H1 (cell line): ENCODE data around the gene NUP155. TPM values are rescaled to one million over a fixed set of nuclear protein-coding genes. Genes with fewer than 3 reads are reported as not detected.
"Not testable (repeated sequence)": the region's sequence is repeated elsewhere in the genome, so short reads cannot be mapped to it uniquely, and the experiment has no call there.

Experiments
- CTCF ChIA-PET: fragments of 300-600 bp; sonication (Branson Sonifier 250); formaldehyde crosslinking; loops from one replicate; lab custom pipeline; 2021; ENCODE audit not compliant: partially characterized antibody; lab: Charles Lee
- POLR2A ChIA-PET: fragments of 300-600 bp; sonication (Branson Sonifier 250); formaldehyde crosslinking; loops from one replicate; lab custom pipeline; 2021; ENCODE audit warnings: inconsistent platforms; ENCODE audit not compliant: partially characterized antibody; lab: Charles Lee
- DNase-seq, 2 experiments: peaks; one replicate each; pipeline versions ENCODE4 v3.0.0 to v3.0.0-alpha.2; 2010 to 2022; ENCODE audit warnings: low spot score in 2 of 2, low read depth in 1 of 2, mixed read lengths in 1 of 2
- FAIRE-seq: peaks from 2 replicates; lab custom pipeline; 2011; peaks lifted over from hg19 to GRCh38; lab: Jason Lieb, UNC
- H2AFZ ChIP-seq: 2 replicates; pipeline ENCODE4 v1.8.1; 2012; ENCODE audit warnings: low read length, inconsistent platforms
- H2AK5ac ChIP-seq: 2 replicates; pipeline ENCODE4 v1.6.1; 2013; ENCODE audit warnings: low read depth, low read length
- H2BK120ac ChIP-seq: replicated peaks from 2 replicates; pipeline ENCODE3; 2013; ENCODE audit warnings: low read depth, low read length, inconsistent platforms
- H2BK12ac ChIP-seq: 2 replicates; pipeline ENCODE4 v1.6.1; 2013; ENCODE audit warnings: low read depth, low read length
- H2BK15ac ChIP-seq: 2 replicates; pipeline ENCODE4 v1.6.1; 2013; ENCODE audit warnings: low read length
- H2BK20ac ChIP-seq: 2 replicates; pipeline ENCODE4 v1.6.1; 2013; ENCODE audit warnings: low read length
- H2BK5ac ChIP-seq: 2 replicates; pipeline ENCODE4 v1.6.1; 2013; ENCODE audit warnings: low read depth, low read length
- H3K14ac ChIP-seq: 2 replicates; pipeline ENCODE4 v1.6.1; 2013; ENCODE audit warnings: inconsistent platforms; ENCODE audit not compliant: insufficient read length
- H3K18ac ChIP-seq: 2 replicates; pipeline ENCODE4 v1.6.1; 2013; ENCODE audit warnings: low read length; ENCODE audit errors: extremely low read depth
- H3K23ac ChIP-seq: 2 replicates; pipeline ENCODE4 v1.6.1; 2013; ENCODE audit warnings: inconsistent platforms; ENCODE audit not compliant: insufficient read length
- H3K23me2 ChIP-seq: 2 replicates; pipeline ENCODE4 v1.6.1; 2013; ENCODE audit warnings: low read depth, low read length
- H3K27ac ChIP-seq: 2 replicates; pipeline ENCODE4 v1.6.1; 2011; ENCODE audit warnings: low read depth, low read length, inconsistent platforms
- H3K27me3 ChIP-seq, 4 experiments: replicated peaks in 1 of 4; 1 replicate in 1 of 4; 2 replicates in 3 of 4; pipeline versions ENCODE4 v1.6.1 to v1.8.1; 2011 to 2013; ENCODE audit warnings: low read length in 3 of 4, mild to moderate bottlenecking in 3 of 4, inconsistent platforms in 2 of 4, mixed read lengths in 2 of 4, moderate library complexity in 1 of 4; ENCODE audit not compliant: control insufficient read depth in 3 of 4, insufficient read depth in 3 of 4; ENCODE audit errors: extremely low read depth in 1 of 4
- H3K36me3 ChIP-seq, 4 experiments: 2 replicates each; pipeline versions ENCODE4 v1.6.1 to v1.8.1; 2011 to 2013; ENCODE audit warnings: mild to moderate bottlenecking in 4 of 4, low read length in 3 of 4, moderate library complexity in 2 of 4, control low read depth in 1 of 4, inconsistent platforms in 1 of 4; ENCODE audit not compliant: insufficient read depth in 4 of 4, control insufficient read depth in 2 of 4
- H3K4ac ChIP-seq: replicated peaks from 2 replicates; pipeline ENCODE3; 2013; ENCODE audit warnings: low read length, low read depth, mixed read lengths, inconsistent platforms; ENCODE audit not compliant: insufficient read length
- H3K4me1 ChIP-seq, 4 experiments: replicated peaks in 1 of 4; 1 replicate in 1 of 4; 2 replicates in 3 of 4; pipeline versions ENCODE4 v1.6.1 to v1.8.1; 2011 to 2013; ENCODE audit warnings: low read length in 3 of 4, inconsistent platforms in 2 of 4, mixed read lengths in 1 of 4; ENCODE audit not compliant: insufficient read depth in 4 of 4, control insufficient read depth in 3 of 4
- H3K4me2 ChIP-seq, 2 experiments: 2 replicates each; pipeline versions ENCODE4 v1.6.1 to v1.8.1; 2011 to 2013; ENCODE audit warnings: low read depth in 2 of 2, low read length in 2 of 2, control low read depth in 1 of 2, inconsistent platforms in 1 of 2, mild to moderate bottlenecking in 1 of 2; ENCODE audit not compliant: insufficient read depth in 1 of 2
- H3K4me3 ChIP-seq, 4 experiments: fragments of 200-600, 300-600 bp in 1 of 4; sonication (generic), shearing (Covaris generic), sonication (Bioruptor Twin) in 1 of 4; 2 replicates each; pipeline versions ENCODE4 v1.5.1 to v1.8.1; 2011 to 2016; ENCODE audit warnings: low read length in 4 of 4, low read depth in 3 of 4, control low read depth in 2 of 4, inconsistent platforms in 2 of 4, mild to moderate bottlenecking in 2 of 4, mixed read lengths in 1 of 4, moderate library complexity in 1 of 4; ENCODE audit not compliant: insufficient read depth in 2 of 4; ENCODE audit errors: extremely low read depth in 1 of 4
- H3K56ac ChIP-seq: replicated peaks from 2 replicates; pipeline ENCODE3; 2013; ENCODE audit warnings: low read depth, mild to moderate bottlenecking, mixed read lengths, low read length, inconsistent platforms; ENCODE audit not compliant: insufficient read length
- H3K79me1 ChIP-seq: 2 replicates; pipeline ENCODE4 v1.6.1; 2013; ENCODE audit warnings: low read depth, low read length, control low read depth
- H3K79me2 ChIP-seq, 2 experiments: 2 replicates each; pipeline versions ENCODE4 v1.6.1 to v1.8.1; 2012 to 2013; ENCODE audit warnings: low read length in 2 of 2, mild to moderate bottlenecking in 2 of 2, inconsistent platforms in 1 of 2; ENCODE audit not compliant: insufficient read depth in 2 of 2, control insufficient read depth in 1 of 2
- H3K9ac ChIP-seq, 4 experiments: replicated peaks in 1 of 4; 1 replicate in 1 of 4; 2 replicates in 3 of 4; pipeline versions ENCODE4 v1.6.1 to v1.8.1; 2011 to 2013; ENCODE audit warnings: low read depth in 3 of 4, low read length in 3 of 4, control low read depth in 2 of 4, mild to moderate bottlenecking in 2 of 4, moderate library complexity in 2 of 4, inconsistent platforms in 1 of 4; ENCODE audit errors: extremely low read depth in 1 of 4
- H3K9me3 ChIP-seq, 2 experiments: 2 replicates each; pipeline versions ENCODE4 v1.6.1 to v1.8.1; 2012 to 2013; ENCODE audit warnings: mild to moderate bottlenecking in 2 of 2, moderate library complexity in 2 of 2, control low read depth in 1 of 2, inconsistent platforms in 1 of 2, low read depth in 1 of 2, low read length in 1 of 2, mixed read lengths in 1 of 2; ENCODE audit not compliant: insufficient read depth in 2 of 2
- H4K20me1 ChIP-seq, 2 experiments: replicated peaks in 1 of 2; 2 replicates each; pipeline versions ENCODE3 to v1.8.1; 2011 to 2013; ENCODE audit warnings: inconsistent platforms in 2 of 2, low read length in 2 of 2, mild to moderate bottlenecking in 1 of 2; ENCODE audit not compliant: insufficient read depth in 2 of 2, control insufficient read depth in 1 of 2
- H4K5ac ChIP-seq: 2 replicates; pipeline ENCODE4 v1.6.1; 2013; ENCODE audit warnings: low read length, low read depth, mixed read lengths, inconsistent platforms; ENCODE audit not compliant: insufficient read length
- H4K8ac ChIP-seq: 2 replicates; pipeline ENCODE4 v1.8.0; 2013; ENCODE audit warnings: mild to moderate bottlenecking, moderate library complexity, low read length, inconsistent platforms; ENCODE audit not compliant: insufficient read depth; ENCODE audit errors: extremely low read depth
- H4K91ac ChIP-seq: replicated peaks from 2 replicates; pipeline ENCODE3; 2013; ENCODE audit warnings: low read length, mixed read lengths, inconsistent platforms; ENCODE audit not compliant: insufficient read length
- polyA plus RNA-seq, 7 experiments: library from polyadenylated mRNA; depleted of rRNA in 3 of 7; stranded (reverse) in 5 of 7; unstranded in 2 of 7; fragments of >200 nt in 5 of 7; fragments of 200-250 nt in 2 of 7; gene quantifications; 1 replicate in 5 of 7; 2 replicates in 1 of 7; 4 replicates in 1 of 7; pipeline versions ENCODE4 v1.2.1 to v1.2.3, GENCODE V29; 2011 to 2013; ENCODE audit warnings: missing spikeins in 2 of 7, mixed read lengths in 2 of 7
- total RNA-seq: library from RNA; stranded (reverse); fragmentation: NEBNext Ultra II Directional; extraction: Animal tissue kit (Norgen Biotek cat#: 25700); gene quantifications from 2 replicates; pipeline ENCODE4 v1.2.1, GENCODE V29; 2021

The NUP155 gene
- total and polyA plus RNA-seq, 2 of the 8 experiments (the other 6 are each of a cell fraction or from before 2014, with no cell fraction given), result 27.1 to 91.6 TPM

DNA sequence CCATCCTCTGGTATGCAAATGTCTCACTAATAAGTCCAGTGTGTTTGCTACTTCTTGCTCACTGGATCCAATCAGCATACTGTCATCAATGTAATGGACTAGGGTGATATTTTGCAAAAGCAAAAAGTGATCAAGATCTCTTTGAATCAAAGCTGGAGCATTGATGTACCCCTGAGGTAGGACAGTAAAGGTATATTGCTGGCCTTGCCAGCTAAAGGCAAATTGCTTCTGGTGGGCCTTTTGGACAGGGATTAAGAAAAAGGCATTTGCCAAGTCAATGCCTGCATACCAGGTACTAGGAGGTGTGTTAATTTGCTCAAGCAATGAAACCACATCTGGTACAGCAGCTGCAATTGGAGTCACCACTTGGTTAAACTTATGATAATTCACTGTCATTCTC is 102.8 kb downstream of the NUP155 start:
- H3K23me2 ChIP-seq, H2BK5ac ChIP-seq, H2AFZ ChIP-seq, H3K18ac ChIP-seq, H2BK15ac ChIP-seq, H3K9me3 ChIP-seq, H3K23ac ChIP-seq, H3K4ac ChIP-seq, H2BK120ac ChIP-seq, H2BK20ac ChIP-seq, H3K27me3 ChIP-seq, H3K9ac ChIP-seq, H4K20me1 ChIP-seq, H3K36me3 ChIP-seq, H4K91ac ChIP-seq, H3K79me2 ChIP-seq, H4K5ac ChIP-seq, DNase-seq, H3K27ac ChIP-seq, H2BK12ac ChIP-seq, H3K56ac ChIP-seq, POLR2A ChIA-PET, H4K8ac ChIP-seq, FAIRE-seq, H2AK5ac ChIP-seq, H3K4me2 ChIP-seq, H3K4me1 ChIP-seq, H3K79me1 ChIP-seq, H3K14ac ChIP-seq, CTCF ChIA-PET, H3K4me3 ChIP-seq: not testable (repeated sequence)
